ENCODE data around the gene CTTNBP2NL.
"Not testable (repeated sequence)": the region's sequence is repeated elsewhere in the genome, so short reads cannot be mapped to it uniquely, and the experiment has no call there.

DNA sequence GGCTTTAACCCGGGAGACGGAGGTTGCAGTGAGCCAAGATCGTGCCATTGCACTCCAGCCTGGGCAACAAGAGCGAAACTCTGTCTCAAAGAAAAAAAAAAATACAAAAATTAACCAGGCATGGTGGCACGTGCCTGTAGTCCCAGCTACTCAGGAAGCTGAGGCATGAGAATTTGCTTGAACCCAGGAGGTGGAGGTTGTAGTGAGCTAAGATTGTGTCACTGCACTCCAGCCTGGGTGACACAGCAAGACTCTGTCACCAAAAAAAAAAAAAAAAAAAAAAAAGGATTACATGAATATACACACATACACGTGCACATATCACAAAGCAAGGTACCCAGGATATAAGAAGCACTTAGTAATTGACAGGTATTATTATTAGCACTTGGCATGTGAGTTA is 4.7 kb downstream of the CTTNBP2NL start:
- TF ChIP-seq POLR2A (IDR thresholded peaks at IDR 0.05; ENCODE audit: low read depth, low read length); TAF1 (IDR thresholded peaks at IDR 0.05; ENCODE audit: borderline replicate concordance, low read depth, low read length): not testable (repeated sequence)

All from GM12892 (cell line).